Liver (tissue), 9 donors: ENCODE measurements around the gene AMPD3. TPM values are rescaled to one million over a fixed set of nuclear protein-coding genes. Genes with fewer than 3 reads are reported as not detected.

Experiments used
- DNase-seq: peaks from one replicate; pipeline ENCODE4 v3.0.0-alpha.2; 2017; ENCODE audit warnings: low spot score
- H3K27ac ChIP-seq, 2 donors: one replicate each; pipeline ENCODE4 v1.7.0; 2013; ENCODE audit warnings: inconsistent platforms in 2 of 2, low read length in 2 of 2, control low read depth in 1 of 2, low read depth in 1 of 2, mild to moderate bottlenecking in 1 of 2
- H3K27me3 ChIP-seq, 4 donors: one replicate each; pipeline versions ENCODE4 v1.6.1 to v1.7.0; 2013; ENCODE audit warnings: low read length in 3 of 4, inconsistent platforms in 1 of 4, mild to moderate bottlenecking in 1 of 4, moderate library complexity in 1 of 4; ENCODE audit not compliant: control insufficient read depth in 4 of 4, insufficient read depth in 4 of 4
- H3K36me3 ChIP-seq, 4 donors: one replicate each; pipeline versions ENCODE4 v1.6.1 to v1.7.0; 2013; ENCODE audit warnings: low read length in 3 of 4, mild to moderate bottlenecking in 3 of 4, low read depth in 1 of 4, moderate library complexity in 1 of 4; ENCODE audit not compliant: control insufficient read depth in 4 of 4, insufficient read depth in 3 of 4
- H3K4me1 ChIP-seq, 4 donors: one replicate each; pipeline versions ENCODE4 v1.6.1 to v1.7.0; 2013; ENCODE audit warnings: low read length in 3 of 4, mild to moderate bottlenecking in 3 of 4, moderate library complexity in 1 of 4; ENCODE audit not compliant: control insufficient read depth in 4 of 4, insufficient read depth in 4 of 4
- H3K4me3 ChIP-seq, 3 donors: one replicate each; pipeline versions ENCODE4 v1.6.1 to v1.7.0; 2013; ENCODE audit warnings: low read length in 3 of 3, control low read depth in 1 of 3, low read depth in 1 of 3, mild to moderate bottlenecking in 1 of 3
- H3K9ac ChIP-seq, 2 donors: one replicate each; pipeline ENCODE4 v1.7.0; 2013; ENCODE audit warnings: low read length in 2 of 2, mild to moderate bottlenecking in 2 of 2, moderate library complexity in 2 of 2, control low read depth in 1 of 2, low read depth in 1 of 2
- H3K9me3 ChIP-seq, 4 donors: one replicate each; pipeline versions ENCODE4 v1.6.1 to v1.7.0; 2013; ENCODE audit warnings: low read length in 3 of 4; ENCODE audit not compliant: control insufficient read depth in 4 of 4
- CTCF ChIP-seq: fragments of 150-350 bp; IDR thresholded peaks from 2 replicates; pipeline ENCODE4 v1.5.1; 2017; ENCODE audit warnings: improper control_type of control experiment, low read depth, low read length; ENCODE audit not compliant: missing input control
- EGR1 ChIP-seq, 2 donors: IDR thresholded peaks; 2 replicates each; pipeline ENCODE4 v1.6.1; 2016 to 2018; ENCODE audit warnings: antibody characterized with exemption in 2 of 2, low read depth in 2 of 2
- FOXA1 ChIP-seq: IDR thresholded peaks from 2 replicates; pipeline ENCODE4 v1.6.1; 2016; ENCODE audit warnings: antibody characterized with exemption
- FOXA2 ChIP-seq: IDR thresholded peaks from 2 replicates; pipeline ENCODE4 v1.6.1; 2016; ENCODE audit warnings: antibody characterized with exemption
- GABPA ChIP-seq, 2 donors: IDR thresholded peaks in 1 of 2; conservative IDR thresholded peaks in 1 of 2; 2 replicates each; pipeline ENCODE4 v1.6.1; 2016; ENCODE audit warnings: antibody characterized with exemption in 2 of 2, mild to moderate bottlenecking in 1 of 2, moderate library complexity in 1 of 2
- HNF4A ChIP-seq, 2 donors: conservative IDR thresholded peaks; 2 replicates each; pipeline ENCODE4 v1.6.1; 2016; ENCODE audit warnings: antibody characterized with exemption in 2 of 2, mild to moderate bottlenecking in 2 of 2
- HNF4G ChIP-seq: IDR thresholded peaks from 2 replicates; pipeline ENCODE4 v1.6.1; 2016; ENCODE audit warnings: antibody characterized with exemption
- JUND ChIP-seq, 2 donors: IDR thresholded peaks; 2 replicates each; pipeline ENCODE4 v1.6.1; 2016; ENCODE audit warnings: antibody characterized with exemption in 2 of 2
- NR2F2 ChIP-seq: IDR thresholded peaks from 2 replicates; pipeline ENCODE4 v1.6.1; 2016; ENCODE audit warnings: antibody characterized with exemption
- RAD21 ChIP-seq, 2 donors: IDR thresholded peaks; 2 replicates each; pipeline ENCODE4 v1.6.1; 2016; ENCODE audit warnings: antibody characterized with exemption in 2 of 2, mild to moderate bottlenecking in 2 of 2
- RXRA ChIP-seq, 2 donors: IDR thresholded peaks; 2 replicates each; pipeline ENCODE4 v1.6.1; 2017 to 2018; ENCODE audit warnings: antibody characterized with exemption in 2 of 2, mild to moderate bottlenecking in 1 of 2
- SP1 ChIP-seq: IDR thresholded peaks from 2 replicates; pipeline ENCODE4 v1.6.1; 2018; ENCODE audit warnings: antibody characterized with exemption, mild to moderate bottlenecking
- TAF1 ChIP-seq: conservative IDR thresholded peaks from 2 replicates; pipeline ENCODE4 v1.6.1; 2016; ENCODE audit warnings: antibody characterized with exemption, mild to moderate bottlenecking
- YY1 ChIP-seq: IDR thresholded peaks from 2 replicates; pipeline ENCODE4 v1.6.1; 2016; ENCODE audit warnings: antibody characterized with exemption, mild to moderate bottlenecking
- ZBTB33 ChIP-seq: IDR thresholded peaks from 2 replicates; pipeline ENCODE4 v1.6.1; 2016; ENCODE audit warnings: antibody characterized with exemption
- WGBS: extraction: QIAGEN DNeasy Blood & Tissue Kit; methylation state at CpG from one replicate; pipeline ENCODE4 v1.1.7; 2013; 5-methylcytosine and 5-hydroxymethylcytosine counted together
- polyA plus RNA-seq, 2 donors: library from polyadenylated mRNA; stranded (reverse) in 1 of 2; unstranded in 1 of 2; fragments of 200-250 nt in 1 of 2; fragments of >200 nt in 1 of 2; fragmentation: Nextera tagmentation in 1 of 2; extraction: Ambion mirVana in 1 of 2; gene quantifications; one replicate each; pipeline versions ENCODE4 v1.2.1 to v1.2.3, GENCODE V29; 2013 to 2015
- total RNA-seq, 2 donors: library from RNA; depleted of rRNA; stranded (reverse); fragments of >200 nt; gene quantifications; one replicate each; pipeline ENCODE4 v1.2.3, GENCODE V29; 2014
- TF ChIP-seq, protein P1 (sequence below): IDR thresholded peaks from 2 replicates; pipeline ENCODE4 v1.6.1; 2016; ENCODE audit warnings: antibody characterized with exemption
- TF ChIP-seq, protein P2 (sequence below): IDR thresholded peaks from 2 replicates; pipeline ENCODE4 v1.6.1; 2016; ENCODE audit warnings: antibody characterized with exemption, mild to moderate bottlenecking
- TF ChIP-seq, protein P3 (sequence below): IDR thresholded peaks from 2 replicates; pipeline ENCODE4 v1.6.1; 2016; ENCODE audit warnings: antibody characterized with exemption
- donor health status: healthy.
- donor health status: healthy.
- donor health status: healthy.
- donor health status: healthy.
- donor health status: healthy.

Gene AMPD3
- total and polyA plus RNA-seq, 4 donors: 0.40 to 7.4 (median 1.1) TPM

DNA sequence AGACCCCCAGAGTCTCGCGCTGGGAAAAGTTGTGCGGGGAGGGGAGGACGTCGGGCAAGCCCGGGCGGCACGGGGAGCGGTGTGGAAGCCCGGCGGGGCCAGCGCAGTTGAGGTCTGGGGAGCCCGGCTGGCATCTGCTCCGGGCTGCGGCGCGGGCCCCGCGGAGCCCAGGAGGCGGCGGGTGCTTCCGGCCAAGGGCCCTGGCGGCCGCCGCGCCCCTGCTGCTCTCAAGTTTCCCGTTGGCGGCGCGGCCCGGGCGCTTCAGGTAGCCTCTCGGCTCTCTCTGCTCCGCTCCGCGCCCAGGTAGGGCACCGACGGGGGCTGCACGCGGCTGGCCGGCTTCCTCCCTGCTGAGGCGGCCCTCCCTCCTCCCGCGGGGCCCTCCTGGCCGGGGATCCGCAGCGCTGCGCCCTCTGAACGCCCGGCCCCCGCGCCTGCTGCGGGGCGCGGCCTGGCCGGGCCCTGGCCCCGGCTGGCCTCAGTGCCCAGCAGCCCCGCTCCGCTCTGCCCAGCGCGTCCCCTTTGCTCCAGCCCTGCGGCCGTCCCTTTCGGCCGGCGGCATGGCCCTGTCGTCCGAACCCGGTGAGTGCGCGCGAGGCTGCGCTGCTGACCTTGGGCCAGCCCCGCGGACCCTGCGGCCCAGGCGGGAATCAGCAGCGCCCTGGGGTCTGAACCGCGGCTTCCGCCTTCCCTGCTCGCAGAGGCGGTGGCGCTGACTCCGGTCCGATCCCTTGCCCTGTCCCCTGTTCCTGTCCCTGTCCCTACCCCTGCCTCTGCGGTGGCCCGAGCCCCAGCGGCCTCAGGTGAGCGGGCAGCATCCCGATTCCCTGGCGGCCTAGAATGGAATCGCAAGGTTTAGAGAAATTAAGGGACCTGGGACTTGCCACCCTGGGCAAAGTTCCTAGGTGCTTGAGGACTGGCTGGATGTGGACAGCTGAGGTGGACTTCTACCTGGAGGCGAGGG is 4.3 kb upstream of the AMPD3 start:
- Histone ChIP-seq H3K27me3 (no peaks in the 10 kb centered on the region), H3K4me1 (peaks cover 0 to 9% (median 2%) of the 10 kb centered on the region in 4 donors), H3K9ac (peak overlapping the region in 1 of 2 donors; percentile 24), H3K9me3 (no peaks in the 10 kb centered on the region), H3K36me3 (no peaks in the 10 kb centered on the region), H3K27ac (peak overlapping the region; percentile 65 to 72), H3K4me3 (peak overlapping the region; percentile 29 to 76 (median 59))
- TF ChIP-seq RAD21 (IDR thresholded peaks at IDR 0.05) (peak; percentile 31 to 64), EGR1 (IDR thresholded peaks at IDR 0.05; ENCODE audit: low read depth in 2 of 2) (no peak), NR2F2 (no peak), JUND (IDR thresholded peaks at IDR 0.05) (no peak), HNF4A (conservative IDR thresholded peaks at IDR 0.05) (peak; percentile 51 to 84), CTCF (peak; percentile 65), YY1 (no peak), HNF4G (peak; percentile 39), ZBTB33 (no peak), FOXA2 (no peak), SP1 (peak; percentile 42), FOXA1 (no peak), RXRA (IDR thresholded peaks at IDR 0.05) (peak in 1 of 2 donors; percentile 34), GABPA (IDR thresholded peaks at IDR 0.05 in 1 of 2, conservative IDR thresholded peaks at IDR 0.05 in 1 of 2) (no peak), TAF1 (peak; percentile 13)
- TF ChIP-seq, protein P1, sequence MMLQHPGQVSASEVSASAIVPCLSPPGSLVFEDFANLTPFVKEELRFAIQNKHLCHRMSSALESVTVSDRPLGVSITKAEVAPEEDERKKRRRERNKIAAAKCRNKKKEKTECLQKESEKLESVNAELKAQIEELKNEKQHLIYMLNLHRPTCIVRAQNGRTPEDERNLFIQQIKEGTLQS: no peak
- TF ChIP-seq, protein P2, sequence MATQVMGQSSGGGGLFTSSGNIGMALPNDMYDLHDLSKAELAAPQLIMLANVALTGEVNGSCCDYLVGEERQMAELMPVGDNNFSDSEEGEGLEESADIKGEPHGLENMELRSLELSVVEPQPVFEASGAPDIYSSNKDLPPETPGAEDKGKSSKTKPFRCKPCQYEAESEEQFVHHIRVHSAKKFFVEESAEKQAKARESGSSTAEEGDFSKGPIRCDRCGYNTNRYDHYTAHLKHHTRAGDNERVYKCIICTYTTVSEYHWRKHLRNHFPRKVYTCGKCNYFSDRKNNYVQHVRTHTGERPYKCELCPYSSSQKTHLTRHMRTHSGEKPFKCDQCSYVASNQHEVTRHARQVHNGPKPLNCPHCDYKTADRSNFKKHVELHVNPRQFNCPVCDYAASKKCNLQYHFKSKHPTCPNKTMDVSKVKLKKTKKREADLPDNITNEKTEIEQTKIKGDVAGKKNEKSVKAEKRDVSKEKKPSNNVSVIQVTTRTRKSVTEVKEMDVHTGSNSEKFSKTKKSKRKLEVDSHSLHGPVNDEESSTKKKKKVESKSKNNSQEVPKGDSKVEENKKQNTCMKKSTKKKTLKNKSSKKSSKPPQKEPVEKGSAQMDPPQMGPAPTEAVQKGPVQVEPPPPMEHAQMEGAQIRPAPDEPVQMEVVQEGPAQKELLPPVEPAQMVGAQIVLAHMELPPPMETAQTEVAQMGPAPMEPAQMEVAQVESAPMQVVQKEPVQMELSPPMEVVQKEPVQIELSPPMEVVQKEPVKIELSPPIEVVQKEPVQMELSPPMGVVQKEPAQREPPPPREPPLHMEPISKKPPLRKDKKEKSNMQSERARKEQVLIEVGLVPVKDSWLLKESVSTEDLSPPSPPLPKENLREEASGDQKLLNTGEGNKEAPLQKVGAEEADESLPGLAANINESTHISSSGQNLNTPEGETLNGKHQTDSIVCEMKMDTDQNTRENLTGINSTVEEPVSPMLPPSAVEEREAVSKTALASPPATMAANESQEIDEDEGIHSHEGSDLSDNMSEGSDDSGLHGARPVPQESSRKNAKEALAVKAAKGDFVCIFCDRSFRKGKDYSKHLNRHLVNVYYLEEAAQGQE: no peak
- TF ChIP-seq, protein P3, sequence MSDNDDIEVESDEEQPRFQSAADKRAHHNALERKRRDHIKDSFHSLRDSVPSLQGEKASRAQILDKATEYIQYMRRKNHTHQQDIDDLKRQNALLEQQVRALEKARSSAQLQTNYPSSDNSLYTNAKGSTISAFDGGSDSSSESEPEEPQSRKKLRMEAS: no peak
- peak; percentile 58 for DNase-seq
- 4% methylated on average over 94 of the region's 94 CpGs for WGBS
